ENCODE data around the gene CD300LF.

Gene CD300LF

DNA sequence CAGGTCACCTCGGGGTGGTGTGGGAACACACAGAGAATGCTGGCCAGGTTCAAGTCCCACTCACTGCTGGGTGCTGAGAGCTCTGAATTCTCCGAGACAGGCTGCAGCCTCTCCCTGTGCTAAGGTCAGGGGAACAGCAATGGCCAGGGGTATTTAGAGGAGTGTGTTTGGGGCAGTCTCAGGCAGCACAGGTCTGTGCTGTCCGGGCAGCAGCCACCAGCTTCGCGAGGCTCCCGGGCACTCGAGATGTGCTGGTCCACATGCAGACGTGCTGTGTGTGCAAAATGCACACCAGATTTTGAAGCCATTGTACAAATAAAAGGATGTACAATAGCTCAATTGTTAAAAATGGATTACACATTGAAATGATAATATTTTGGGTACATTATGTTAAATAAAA is 42.8 kb upstream of the CD300LF start:
- Histone ChIP-seq H3K4me3 (no peak overlapping the region), H3K4me1 (peaks cover 0 to 51% (median 28%) of the 10 kb centered on the region in 4 donors), H3K36me3 (no peaks in the 10 kb centered on the region), H3K9me3 (no peaks in the 10 kb centered on the region), H3K27me3 (no peaks in the 10 kb centered on the region), H3K27ac (no peak overlapping the region)
- intact Hi-C loops (cut with DNase I; ENCODE audit: low total_unique reads) = no loop called here
- TF ChIP-seq, protein P1, sequence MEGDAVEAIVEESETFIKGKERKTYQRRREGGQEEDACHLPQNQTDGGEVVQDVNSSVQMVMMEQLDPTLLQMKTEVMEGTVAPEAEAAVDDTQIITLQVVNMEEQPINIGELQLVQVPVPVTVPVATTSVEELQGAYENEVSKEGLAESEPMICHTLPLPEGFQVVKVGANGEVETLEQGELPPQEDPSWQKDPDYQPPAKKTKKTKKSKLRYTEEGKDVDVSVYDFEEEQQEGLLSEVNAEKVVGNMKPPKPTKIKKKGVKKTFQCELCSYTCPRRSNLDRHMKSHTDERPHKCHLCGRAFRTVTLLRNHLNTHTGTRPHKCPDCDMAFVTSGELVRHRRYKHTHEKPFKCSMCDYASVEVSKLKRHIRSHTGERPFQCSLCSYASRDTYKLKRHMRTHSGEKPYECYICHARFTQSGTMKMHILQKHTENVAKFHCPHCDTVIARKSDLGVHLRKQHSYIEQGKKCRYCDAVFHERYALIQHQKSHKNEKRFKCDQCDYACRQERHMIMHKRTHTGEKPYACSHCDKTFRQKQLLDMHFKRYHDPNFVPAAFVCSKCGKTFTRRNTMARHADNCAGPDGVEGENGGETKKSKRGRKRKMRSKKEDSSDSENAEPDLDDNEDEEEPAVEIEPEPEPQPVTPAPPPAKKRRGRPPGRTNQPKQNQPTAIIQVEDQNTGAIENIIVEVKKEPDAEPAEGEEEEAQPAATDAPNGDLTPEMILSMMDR (IDR thresholded peaks at IDR 0.05) = no peak
- no peak for DNase-seq

DNA sequence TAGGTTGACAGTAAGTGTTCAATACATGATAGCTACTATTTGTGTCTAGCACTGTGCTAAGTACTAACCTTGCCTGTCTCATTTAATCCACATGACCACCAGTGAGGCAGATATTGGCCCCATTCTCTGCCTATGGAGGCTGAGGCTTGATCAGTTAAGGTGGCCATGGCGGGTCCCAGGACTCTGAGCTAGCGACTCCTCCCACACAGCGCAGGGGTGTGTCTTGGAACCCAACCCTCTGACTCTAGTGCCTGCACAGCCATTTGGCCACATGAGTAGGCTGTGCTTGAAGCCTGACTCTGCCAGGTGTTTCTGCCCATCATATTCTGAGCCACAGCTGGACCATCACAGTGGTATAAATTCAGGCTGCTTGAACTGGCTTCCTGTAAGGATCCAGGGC is 42.1 kb upstream of the CD300LF start:
- Histone ChIP-seq H3K27ac (no peak overlapping the region), H3K9me3 (no peaks in the 10 kb centered on the region), H3K4me1 (peaks cover 0 to 51% (median 35%) of the 10 kb centered on the region in 4 donors), H3K4me3 (no peak overlapping the region), H3K27me3 (no peaks in the 10 kb centered on the region), H3K36me3 (no peaks in the 10 kb centered on the region)
- intact Hi-C loops (cut with DNase I; ENCODE audit: low total_unique reads) = no loop called here
- TF ChIP-seq, protein P1 (IDR thresholded peaks at IDR 0.05) = no peak
- DNase-seq = no peak

DNA sequence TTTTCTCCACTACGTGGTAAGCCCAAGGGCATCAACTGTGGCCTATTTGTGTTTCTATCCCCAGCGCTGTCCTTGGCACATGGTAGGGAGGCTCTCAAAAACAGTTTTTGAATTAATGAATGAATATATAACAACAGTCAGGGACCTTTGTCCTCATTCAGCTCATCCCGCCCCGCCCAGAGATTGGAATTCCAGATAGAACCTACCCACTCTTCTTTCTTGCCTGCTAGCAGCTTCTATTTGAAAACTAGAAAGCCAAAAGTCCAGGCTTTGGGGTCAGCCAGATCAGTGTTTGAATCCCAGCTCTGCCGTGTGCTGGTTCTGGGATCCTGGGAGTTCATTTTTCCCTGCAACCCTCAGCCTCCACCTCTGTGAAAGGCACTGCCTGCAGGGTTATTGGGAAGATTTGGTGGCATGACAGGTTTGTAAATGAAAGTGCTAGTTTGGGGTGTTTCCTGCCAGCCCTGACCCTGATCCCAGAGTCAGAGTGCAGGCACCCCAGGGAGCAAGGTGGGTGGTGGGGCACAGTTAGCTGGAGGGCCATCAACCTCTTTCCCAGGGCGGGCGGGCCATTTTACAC is 40.2 kb upstream of the CD300LF start:
- no peak overlapping the region for H3K4me3 ChIP-seq
- H3K9me3 ChIP-seq = no peaks in the 10 kb centered on the region
- H3K4me1 ChIP-seq = peaks cover 0 to 42% (median 30%) of the 10 kb centered on the region in 4 donors
- no peak for DNase-seq
- TF ChIP-seq, protein P1 (IDR thresholded peaks at IDR 0.05) = no peak
- H3K27ac ChIP-seq = no peak overlapping the region
- intact Hi-C loops (cut with DNase I; ENCODE audit: low total_unique reads) = no loop called here
- H3K36me3 ChIP-seq = no peaks in the 10 kb centered on the region
- H3K27me3 ChIP-seq = no peaks in the 10 kb centered on the region

DNA sequence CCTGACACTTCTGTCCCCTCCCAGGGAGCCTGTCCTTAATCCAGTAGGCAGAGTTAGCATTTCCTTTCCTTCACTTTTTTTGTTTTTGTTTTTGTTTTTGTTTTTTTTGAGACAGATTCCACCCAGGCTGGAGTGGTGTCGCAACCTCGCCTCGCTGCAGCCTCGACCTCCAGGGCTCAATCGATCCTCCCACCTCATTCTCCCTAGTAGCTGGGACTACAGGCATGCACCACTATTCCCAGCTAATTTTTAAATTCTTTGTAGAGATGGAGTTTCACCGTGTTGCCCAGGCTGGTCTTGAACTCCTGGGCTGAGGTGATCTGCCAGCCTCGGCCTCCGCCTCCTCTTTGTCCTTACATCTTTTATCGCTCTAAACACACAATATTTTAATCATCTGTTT is 39.7 kb upstream of the CD300LF start:
- Histone ChIP-seq H3K4me1 (peaks cover 0 to 42% (median 31%) of the 10 kb centered on the region in 4 donors), H3K9me3 (no peaks in the 10 kb centered on the region), H3K36me3 (no peaks in the 10 kb centered on the region), H3K27ac (no peak overlapping the region), H3K27me3 (no peaks in the 10 kb centered on the region), H3K4me3 (no peak overlapping the region)
- DNase-seq = no peak
- intact Hi-C loops (cut with DNase I; ENCODE audit: low total_unique reads) = no loop called here
- TF ChIP-seq, protein P1 (IDR thresholded peaks at IDR 0.05) = no peak

DNA sequence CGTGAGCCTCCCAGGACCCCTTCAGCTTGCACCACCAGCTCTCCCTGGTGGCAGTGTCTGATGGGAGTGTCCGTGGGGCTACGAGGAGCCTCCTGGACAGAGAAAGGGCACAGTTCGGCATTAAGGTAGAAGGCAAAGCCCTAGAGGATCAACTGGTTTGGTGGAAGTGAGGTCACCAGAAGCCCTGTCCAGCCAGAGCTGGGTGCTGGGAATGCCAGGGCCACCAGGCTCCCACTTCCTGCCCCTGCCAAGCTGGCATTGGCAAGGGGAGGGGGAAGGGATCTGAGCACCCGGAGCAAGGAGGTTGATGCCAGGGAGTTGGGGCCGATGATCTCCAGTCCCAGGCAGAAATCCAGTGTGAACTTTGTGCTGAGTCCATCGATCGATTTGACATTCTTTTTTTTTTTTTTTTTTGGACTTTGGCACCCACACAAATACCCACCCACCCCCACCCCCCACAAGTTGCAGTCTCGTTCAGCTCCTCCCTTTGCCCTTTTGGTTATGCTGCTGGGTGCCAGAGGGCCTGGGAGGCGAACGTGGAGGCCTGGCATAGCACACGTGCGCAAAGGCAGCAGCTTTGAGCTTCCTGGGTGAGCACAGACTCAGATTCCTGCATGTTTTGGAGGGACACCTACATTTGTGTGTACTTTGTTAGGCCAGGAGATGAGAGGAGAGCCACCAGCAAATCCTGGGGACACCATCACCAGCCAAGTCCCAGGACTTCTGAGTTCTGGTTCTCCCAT is 37.8 kb upstream of the CD300LF start:
- TF ChIP-seq, protein P1 (IDR thresholded peaks at IDR 0.05) = no peak
- no peaks in the 10 kb centered on the region for H3K9me3 ChIP-seq
- peaks cover 0 to 43% (median 32%) of the 10 kb centered on the region in 4 donors for H3K4me1 ChIP-seq
- intact Hi-C loops (cut with DNase I; ENCODE audit: low total_unique reads) = no loop called here
- DNase-seq = no peak
- no peaks in the 10 kb centered on the region for H3K36me3 ChIP-seq
- peak overlapping the region; percentile 80 to 89 for H3K27ac ChIP-seq
- peak overlapping the region; percentile 95 to 98 for H3K4me3 ChIP-seq
- no peaks in the 10 kb centered on the region for H3K27me3 ChIP-seq

All from tibial artery (tissue), 4 donors.